GM18526 (cell line): ENCODE measurements around the gene ORC5.

Source experiments
- POLR2A ChIP-seq: IDR thresholded peaks from 3 replicates; pipeline ENCODE4 v1.6.1; 2011; ENCODE audit not compliant: insufficient read length; ENCODE audit errors: extremely low read depth

ORC5 gene

GRCh38 chr7:104208421-104208780, 588 bp upstream of the ORC5 start:
- TF ChIP-seq POLR2A, result no peak

GRCh38 chr7:104207348-104207730, 474 bp downstream of the ORC5 start:
- TF ChIP-seq POLR2A, result no peak

- no peak for TF ChIP-seq POLR2A
These were observed 972 bp downstream of the ORC5 start for GRCh38 chr7:104206841-104207240.

- TF ChIP-seq POLR2A, result no peak
These were observed 9.0 kb downstream of the ORC5 start for GRCh38 chr7:104198673-104199278.

- no peak for TF ChIP-seq POLR2A
These were observed 11.7 kb downstream of the ORC5 start for GRCh38 chr7:104196161-104196560.

- TF ChIP-seq POLR2A, result no peak
These were observed 15.4 kb downstream of the ORC5 start for GRCh38 chr7:104192434-104192833.

GRCh38 chr7:104185346-104185745, 22.5 kb downstream of the ORC5 start:
- TF ChIP-seq POLR2A, result no peak

- TF ChIP-seq POLR2A, result no peak
These were observed 28.6 kb downstream of the ORC5 start for GRCh38 chr7:104179178-104179577.

- no peak for TF ChIP-seq POLR2A
These were observed 31.5 kb downstream of the ORC5 start for GRCh38 chr7:104176332-104176731.

GRCh38 chr7:104175361-104175984, 32.3 kb downstream of the ORC5 start:
- TF ChIP-seq POLR2A, result no peak

- TF ChIP-seq POLR2A, result no peak
These were observed 33.0 kb downstream of the ORC5 start for GRCh38 chr7:104174798-104175197.

- no peak for TF ChIP-seq POLR2A
These were observed 45.7 kb downstream of the ORC5 start for GRCh38 chr7:104162081-104162480.

GRCh38 chr7:104161244-104161643, 46.6 kb downstream of the ORC5 start:
- TF ChIP-seq POLR2A, result no peak

- no peak for TF ChIP-seq POLR2A
These were observed 47.4 kb downstream of the ORC5 start for GRCh38 chr7:104160375-104160774.

- TF ChIP-seq POLR2A, result no peak
These were observed 51.0 kb downstream of the ORC5 start for GRCh38 chr7:104156842-104157277.

GRCh38 chr7:104153287-104153686, 54.5 kb downstream of the ORC5 start:
- TF ChIP-seq POLR2A, result no peak

- no peak for TF ChIP-seq POLR2A
These were observed 55.3 kb downstream of the ORC5 start for GRCh38 chr7:104152468-104152867.
